K562 (cell line): ENCODE measurements around the gene TSPAN3.

ENCODE experiments used
- CTCF ChIP-seq, 3 experiments: IDR thresholded peaks in 2 of 3; conservative IDR thresholded peaks in 1 of 3; 2 replicates each; pipeline ENCODE4 v1.5.1; 2011 to 2012; ENCODE audit warnings: low read length in 3 of 3, mild to moderate bottlenecking in 3 of 3, control low read depth in 2 of 3, improper control_type of control experiment in 1 of 3, inconsistent platforms in 1 of 3, low read depth in 1 of 3, mixed read lengths in 1 of 3, moderate library complexity in 1 of 3; ENCODE audit not compliant: insufficient read depth in 2 of 3
- EZH2 ChIP-seq: IDR thresholded peaks from 2 replicates; pipeline ENCODE4 v1.6.1; 2012; ENCODE audit warnings: low read depth, mild to moderate bottlenecking, inconsistent platforms, low read length, borderline replicate concordance
- POLR2A ChIP-seq: fragments of 450-650 bp; conservative IDR thresholded peaks from 2 replicates; pipeline ENCODE4 v1.6.1; 2016
- RBM39 ChIP-seq: fragments of 200-400 bp; formaldehyde crosslinking; optimal IDR thresholded peaks from 2 replicates; pipeline ENCODE3; 2018; ENCODE audit warnings: low read depth, low read length
- RCOR1 ChIP-seq, 2 experiments: IDR thresholded peaks; 2 replicates each; pipeline ENCODE4 v1.6.1; 2012; ENCODE audit warnings: low read depth in 2 of 2, low read length in 2 of 2, borderline replicate concordance in 1 of 2, improper control_type of control experiment in 1 of 2
- USF1 ChIP-seq: sonication (generic); formaldehyde crosslinking; IDR thresholded peaks from 2 replicates; pipeline ENCODE4 v1.9.0; 2022; ENCODE audit warnings: mild to moderate bottlenecking, missing genetic modification reagents
- ZBTB26 ChIP-seq: fragments of 450-650 bp; formaldehyde crosslinking; IDR thresholded peaks from 2 replicates; pipeline ENCODE4 v1.4.0; 2022; ENCODE audit warnings: missing genetic modification characterization
- ZBTB40 ChIP-seq, 2 experiments: fragments of 450-650 bp in 1 of 2; sonication (generic) in 1 of 2; formaldehyde crosslinking in 1 of 2; IDR thresholded peaks; 2 replicates each; pipeline versions ENCODE4 v1.7.1 to v1.9.0; 2016 to 2022; ENCODE audit warnings: inconsistent platforms in 1 of 2, mild to moderate bottlenecking in 1 of 2, missing genetic modification reagents in 1 of 2

GRCh38 chr15:77058468-77058867 lies 12.4 kb downstream of the TSPAN3 start:
- TF ChIP-seq CTCF (IDR thresholded peaks at IDR 0.05 in 2 of 3, conservative IDR thresholded peaks at IDR 0.05 in 1 of 3; ENCODE audit: insufficient read depth in 2 of 3, low read depth in 1 of 3, low read length in 3 of 3), result no peak
- TF ChIP-seq USF1 (CRISPR knock-in tag), result no peak
- no peak for TF ChIP-seq RBM39
- TF ChIP-seq ZBTB26 (CRISPR knock-in tag), result no peak
- TF ChIP-seq POLR2A, result no peak
- no peak for TF ChIP-seq RCOR1 (IDR thresholded peaks at IDR 0.05; ENCODE audit: borderline replicate concordance in 1 of 2, low read depth in 2 of 2, low read length in 2 of 2)
- TF ChIP-seq EZH2, result no peak
- no peak for TF ChIP-seq ZBTB40 (IDR thresholded peaks at IDR 0.05)
- no peak for TF ChIP-seq ZBTB40 (CRISPR knock-in tag; IDR thresholded peaks at IDR 0.05)
